HepG2 (cell line): ENCODE measurements around the gene RHOBTB1. TPM values are rescaled to one million over a fixed set of nuclear protein-coding genes. Genes with fewer than 3 reads are reported as not detected.

Experiments
- AGO2 ChIP-seq: fragments of 200-400 bp; formaldehyde crosslinking; optimal IDR thresholded peaks from 2 replicates; pipeline ENCODE3; 2017; ENCODE audit warnings: mild to moderate bottlenecking, low read depth, low read length, moderate library complexity
- HNRNPL ChIP-seq: fragments of 200-400 bp; formaldehyde crosslinking; IDR thresholded peaks from 2 replicates; pipeline ENCODE4 v1.6.1; 2017; ENCODE audit warnings: mild to moderate bottlenecking, low read depth, low read length
- POLR2A ChIP-seq, 2 experiments: IDR thresholded peaks; 2 replicates each; pipeline ENCODE4 v1.6.1; 2011; ENCODE audit warnings: low read depth in 2 of 2, low read length in 2 of 2, mild to moderate bottlenecking in 1 of 2, moderate library complexity in 1 of 2; ENCODE audit not compliant: insufficient read depth in 1 of 2
- RBFOX2 ChIP-seq: fragments of 200-400 bp; formaldehyde crosslinking; IDR thresholded peaks from 2 replicates; pipeline ENCODE4 v1.6.1; 2017; ENCODE audit warnings: low read depth, mild to moderate bottlenecking, low read length
- RFX1 ChIP-seq: fragments of 450-650 bp; IDR thresholded peaks from 2 replicates; pipeline ENCODE4 v1.6.1; 2017
- ZSCAN25 ChIP-seq: sonication (generic); formaldehyde crosslinking; IDR thresholded peaks from 2 replicates; pipeline ENCODE4 v1.8.0; 2022; ENCODE audit warnings: mild to moderate bottlenecking, missing genetic modification reagents
- polyA plus RNA-seq, 8 experiments: library from polyadenylated mRNA; depleted of rRNA in 3 of 8; stranded (reverse) in 7 of 8; unstranded in 1 of 8; fragments of >200 nt; fragmentation: Illumina TruSeq in 4 of 8; extraction: Trizol in 4 of 8; gene quantifications; 2 replicates each; pipeline versions ENCODE4 v1.2.1 to v1.2.3, GENCODE V29; 2011 to 2016; ENCODE audit warnings: low read depth in 4 of 8, missing spikeins in 1 of 8, mixed read lengths in 1 of 8; ENCODE audit not compliant: insufficient read depth in 1 of 8
- total RNA-seq, 5 experiments: library from RNA; depleted of rRNA; stranded (reverse); fragments of >200 nt; fragmentation: Illumina TruSeq; extraction: Trizol; gene quantifications; 2 replicates each; pipeline ENCODE4 v1.2.3, GENCODE V29; 2016; ENCODE audit warnings: low read depth in 1 of 5
- TF ChIP-seq, protein P1 (sequence below): sonication (generic); formaldehyde crosslinking; IDR thresholded peaks from 2 replicates; pipeline ENCODE4; 2020; ENCODE audit warnings: missing genetic modification reagents, mild to moderate bottlenecking, borderline replicate concordance
- TF ChIP-seq, protein P2 (sequence below): sonication (generic); formaldehyde crosslinking; IDR thresholded peaks from 2 replicates; pipeline ENCODE4 v1.4.0; 2020; ENCODE audit warnings: missing genetic modification reagents, borderline replicate concordance
- TF ChIP-seq, protein P3 (sequence below): sonication (generic); formaldehyde crosslinking; IDR thresholded peaks from 2 replicates; pipeline ENCODE4 v1.4.0; 2020; ENCODE audit warnings: mild to moderate bottlenecking, missing genetic modification reagents
- TF ChIP-seq, protein P4 (sequence below): sonication (generic); formaldehyde crosslinking; IDR thresholded peaks from 2 replicates; pipeline ENCODE4 v1.5.0; 2020; ENCODE audit warnings: mild to moderate bottlenecking, missing genetic modification reagents

Gene RHOBTB1
- total and polyA plus RNA-seq, 2 of the 13 experiments (the other 11 are each of a cell fraction or from before 2014, with no cell fraction given): 18.8 to 59.5 TPM

DNA sequence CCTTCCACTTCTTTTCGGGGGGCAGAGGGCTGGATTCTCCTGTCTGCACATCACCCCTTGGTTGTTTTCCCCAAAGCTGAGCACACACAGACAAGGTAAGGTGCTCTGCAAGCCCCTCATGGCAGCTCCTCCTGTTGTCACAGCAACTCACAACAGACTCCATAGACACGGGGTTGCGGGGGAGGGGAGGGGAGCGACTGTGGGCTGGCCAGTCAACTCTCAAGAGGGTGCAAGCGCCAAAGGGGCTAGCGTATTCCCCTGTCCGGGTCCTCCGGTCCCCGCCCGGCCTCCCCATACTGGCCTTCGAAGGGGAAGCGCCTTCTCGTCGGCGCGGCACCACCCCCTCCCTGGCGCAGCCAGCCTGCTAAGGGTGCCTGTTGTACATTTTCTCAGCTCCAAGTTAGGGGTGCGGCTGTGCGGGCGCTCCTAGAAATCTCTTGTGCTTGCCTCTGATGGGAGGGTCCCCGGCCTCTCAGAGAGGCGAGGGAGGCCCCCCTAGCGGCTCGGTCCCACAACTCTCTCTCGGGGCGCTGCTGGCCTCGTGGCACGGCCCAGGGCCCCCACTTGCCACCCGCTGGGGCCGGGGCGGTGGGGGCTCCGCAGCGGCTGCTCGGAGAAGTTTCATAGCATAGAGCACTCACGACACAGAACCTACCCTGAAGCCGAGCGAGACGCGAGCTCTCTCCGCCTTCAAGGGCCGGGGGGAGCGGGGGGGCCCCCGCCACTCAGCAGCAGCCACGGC lies 498 bp downstream of the RHOBTB1 start (continued):
- TF ChIP-seq RBFOX2 (no peak), HNRNPL (0 out of 2 replicates have a peak, but pooled peaks have one; percentile 12), AGO2 (peak; percentile 48), POLR2A (IDR thresholded peaks at IDR 0.05; ENCODE audit: insufficient read depth in 1 of 2, low read depth in 2 of 2, low read length in 2 of 2) (peak; percentile 39 to 45; a peak in 3 of 4 replicates), ZSCAN25 (CRISPR knock-in tag) (peak; percentile 85; the same call in 1 of the 2 replicates), RFX1 (peak; percentile 67)
- TF ChIP-seq, protein P1, sequence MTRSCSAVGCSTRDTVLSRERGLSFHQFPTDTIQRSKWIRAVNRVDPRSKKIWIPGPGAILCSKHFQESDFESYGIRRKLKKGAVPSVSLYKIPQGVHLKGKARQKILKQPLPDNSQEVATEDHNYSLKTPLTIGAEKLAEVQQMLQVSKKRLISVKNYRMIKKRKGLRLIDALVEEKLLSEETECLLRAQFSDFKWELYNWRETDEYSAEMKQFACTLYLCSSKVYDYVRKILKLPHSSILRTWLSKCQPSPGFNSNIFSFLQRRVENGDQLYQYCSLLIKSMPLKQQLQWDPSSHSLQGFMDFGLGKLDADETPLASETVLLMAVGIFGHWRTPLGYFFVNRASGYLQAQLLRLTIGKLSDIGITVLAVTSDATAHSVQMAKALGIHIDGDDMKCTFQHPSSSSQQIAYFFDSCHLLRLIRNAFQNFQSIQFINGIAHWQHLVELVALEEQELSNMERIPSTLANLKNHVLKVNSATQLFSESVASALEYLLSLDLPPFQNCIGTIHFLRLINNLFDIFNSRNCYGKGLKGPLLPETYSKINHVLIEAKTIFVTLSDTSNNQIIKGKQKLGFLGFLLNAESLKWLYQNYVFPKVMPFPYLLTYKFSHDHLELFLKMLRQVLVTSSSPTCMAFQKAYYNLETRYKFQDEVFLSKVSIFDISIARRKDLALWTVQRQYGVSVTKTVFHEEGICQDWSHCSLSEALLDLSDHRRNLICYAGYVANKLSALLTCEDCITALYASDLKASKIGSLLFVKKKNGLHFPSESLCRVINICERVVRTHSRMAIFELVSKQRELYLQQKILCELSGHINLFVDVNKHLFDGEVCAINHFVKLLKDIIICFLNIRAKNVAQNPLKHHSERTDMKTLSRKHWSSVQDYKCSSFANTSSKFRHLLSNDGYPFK: 0 out of 2 replicates have a peak, but pooled peaks have one; percentile 8
- TF ChIP-seq, protein P2, sequence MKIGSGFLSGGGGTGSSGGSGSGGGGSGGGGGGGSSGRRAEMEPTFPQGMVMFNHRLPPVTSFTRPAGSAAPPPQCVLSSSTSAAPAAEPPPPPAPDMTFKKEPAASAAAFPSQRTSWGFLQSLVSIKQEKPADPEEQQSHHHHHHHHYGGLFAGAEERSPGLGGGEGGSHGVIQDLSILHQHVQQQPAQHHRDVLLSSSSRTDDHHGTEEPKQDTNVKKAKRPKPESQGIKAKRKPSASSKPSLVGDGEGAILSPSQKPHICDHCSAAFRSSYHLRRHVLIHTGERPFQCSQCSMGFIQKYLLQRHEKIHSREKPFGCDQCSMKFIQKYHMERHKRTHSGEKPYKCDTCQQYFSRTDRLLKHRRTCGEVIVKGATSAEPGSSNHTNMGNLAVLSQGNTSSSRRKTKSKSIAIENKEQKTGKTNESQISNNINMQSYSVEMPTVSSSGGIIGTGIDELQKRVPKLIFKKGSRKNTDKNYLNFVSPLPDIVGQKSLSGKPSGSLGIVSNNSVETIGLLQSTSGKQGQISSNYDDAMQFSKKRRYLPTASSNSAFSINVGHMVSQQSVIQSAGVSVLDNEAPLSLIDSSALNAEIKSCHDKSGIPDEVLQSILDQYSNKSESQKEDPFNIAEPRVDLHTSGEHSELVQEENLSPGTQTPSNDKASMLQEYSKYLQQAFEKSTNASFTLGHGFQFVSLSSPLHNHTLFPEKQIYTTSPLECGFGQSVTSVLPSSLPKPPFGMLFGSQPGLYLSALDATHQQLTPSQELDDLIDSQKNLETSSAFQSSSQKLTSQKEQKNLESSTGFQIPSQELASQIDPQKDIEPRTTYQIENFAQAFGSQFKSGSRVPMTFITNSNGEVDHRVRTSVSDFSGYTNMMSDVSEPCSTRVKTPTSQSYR (CRISPR knock-in tag): peak; percentile 34; the same call in 1 of the 2 replicates
- TF ChIP-seq, protein P3, sequence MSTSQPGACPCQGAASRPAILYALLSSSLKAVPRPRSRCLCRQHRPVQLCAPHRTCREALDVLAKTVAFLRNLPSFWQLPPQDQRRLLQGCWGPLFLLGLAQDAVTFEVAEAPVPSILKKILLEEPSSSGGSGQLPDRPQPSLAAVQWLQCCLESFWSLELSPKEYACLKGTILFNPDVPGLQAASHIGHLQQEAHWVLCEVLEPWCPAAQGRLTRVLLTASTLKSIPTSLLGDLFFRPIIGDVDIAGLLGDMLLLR (CRISPR knock-in tag): no peak
- TF ChIP-seq, protein P4, sequence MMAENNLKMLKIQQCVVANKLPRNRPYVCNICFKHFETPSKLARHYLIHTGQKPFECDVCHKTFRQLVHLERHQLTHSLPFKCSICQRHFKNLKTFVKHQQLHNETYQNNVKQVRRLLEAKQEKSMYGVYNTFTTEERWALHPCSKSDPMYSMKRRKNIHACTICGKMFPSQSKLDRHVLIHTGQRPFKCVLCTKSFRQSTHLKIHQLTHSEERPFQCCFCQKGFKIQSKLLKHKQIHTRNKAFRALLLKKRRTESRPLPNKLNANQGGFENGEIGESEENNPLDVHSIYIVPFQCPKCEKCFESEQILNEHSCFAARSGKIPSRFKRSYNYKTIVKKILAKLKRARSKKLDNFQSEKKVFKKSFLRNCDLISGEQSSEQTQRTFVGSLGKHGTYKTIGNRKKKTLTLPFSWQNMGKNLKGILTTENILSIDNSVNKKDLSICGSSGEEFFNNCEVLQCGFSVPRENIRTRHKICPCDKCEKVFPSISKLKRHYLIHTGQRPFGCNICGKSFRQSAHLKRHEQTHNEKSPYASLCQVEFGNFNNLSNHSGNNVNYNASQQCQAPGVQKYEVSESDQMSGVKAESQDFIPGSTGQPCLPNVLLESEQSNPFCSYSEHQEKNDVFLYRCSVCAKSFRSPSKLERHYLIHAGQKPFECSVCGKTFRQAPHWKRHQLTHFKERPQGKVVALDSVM: peak; percentile 22; the same call in 1 of the 2 replicates
